HepG2 (cell line): ENCODE results near the gene IL3RA. TPM values are rescaled to one million over a fixed set of nuclear protein-coding genes. Genes with fewer than 3 reads are reported as not detected.
A peak's percentile ranks its signal among the peaks of the same experiment; 100 is the strongest.

Source experiments
- BCL3 ChIP-seq: sonication (generic); formaldehyde crosslinking; IDR thresholded peaks from 2 replicates; pipeline ENCODE4 v1.5.1; 2020; ENCODE audit warnings: mild to moderate bottlenecking, missing genetic modification reagents, moderate library complexity
- CBX5 ChIP-seq: sonication (generic); formaldehyde crosslinking; IDR thresholded peaks from 2 replicates; pipeline ENCODE4 v1.4.0; 2020; ENCODE audit warnings: missing genetic modification reagents, borderline replicate concordance
- CTCF ChIP-seq: sonication (generic); formaldehyde crosslinking; IDR thresholded peaks from 2 replicates; pipeline ENCODE4 v1.5.0; 2020; ENCODE audit warnings: mild to moderate bottlenecking, missing genetic modification reagents, moderate library complexity
- DR1 ChIP-seq: sonication (generic); formaldehyde crosslinking; IDR thresholded peaks from 2 replicates; pipeline ENCODE4 v1.8.0; 2021; ENCODE audit warnings: mild to moderate bottlenecking, missing genetic modification reagents, inconsistent platforms
- FOSL2 ChIP-seq: sonication (generic); formaldehyde crosslinking; IDR thresholded peaks from 2 replicates; pipeline ENCODE4 v1.4.0; 2020; ENCODE audit warnings: missing genetic modification reagents
- HNRNPLL ChIP-seq: fragments of 200-400 bp; formaldehyde crosslinking; IDR thresholded peaks from 2 replicates; pipeline ENCODE4 v1.6.1; 2017; ENCODE audit warnings: mild to moderate bottlenecking, low read depth, low read length; ENCODE audit not compliant: poor library complexity, severe bottlenecking
- KAT2B ChIP-seq: fragments of 150-350 bp; IDR thresholded peaks from 2 replicates; pipeline ENCODE4 v1.6.1; 2014; ENCODE audit warnings: low read depth, low read length, borderline replicate concordance
- MED13 ChIP-seq: sonication (generic); formaldehyde crosslinking; IDR thresholded peaks from 2 replicates; pipeline ENCODE4 v1.5.0; 2020; ENCODE audit warnings: missing genetic modification reagents
- MYC ChIP-seq: sonication (generic); formaldehyde crosslinking; IDR thresholded peaks from 2 replicates; pipeline ENCODE4 v1.9.0; 2021; ENCODE audit warnings: missing genetic modification reagents, borderline replicate concordance
- MYPOP ChIP-seq: sonication (generic); formaldehyde crosslinking; IDR thresholded peaks from 2 replicates; pipeline ENCODE4 v1.8.1; 2023; ENCODE audit warnings: mild to moderate bottlenecking, moderate library complexity, missing genetic modification reagents
- NCOA1 ChIP-seq: sonication (generic); formaldehyde crosslinking; IDR thresholded peaks from 2 replicates; pipeline ENCODE4 v1.9.0; 2021; ENCODE audit warnings: missing genetic modification reagents
- NR2C2 ChIP-seq: sonication (generic); formaldehyde crosslinking; IDR thresholded peaks from 2 replicates; pipeline ENCODE4 v1.4.0; 2020; ENCODE audit warnings: missing genetic modification reagents, mild to moderate bottlenecking, moderate library complexity, borderline replicate concordance
- POLR2AphosphoS5 ChIP-seq: IDR thresholded peaks from 2 replicates; pipeline ENCODE4 v1.6.1; 2012; ENCODE audit warnings: low read depth, low read length
- SRSF1 ChIP-seq: fragments of 200-400 bp; formaldehyde crosslinking; optimal IDR thresholded peaks from 2 replicates; pipeline ENCODE3; 2017; ENCODE audit warnings: mild to moderate bottlenecking, low read depth, low read length, moderate library complexity
- ZBTB44 ChIP-seq: sonication (generic); formaldehyde crosslinking; IDR thresholded peaks from 2 replicates; pipeline ENCODE4 v1.4.0; 2020; ENCODE audit warnings: missing genetic modification reagents
- ZBTB7A ChIP-seq: sonication (generic); formaldehyde crosslinking; IDR thresholded peaks from 2 replicates; pipeline ENCODE4 v1.8.0; 2022; ENCODE audit warnings: mild to moderate bottlenecking, missing genetic modification reagents
- ZNF567 ChIP-seq: sonication (generic); formaldehyde crosslinking; IDR thresholded peaks from 2 replicates; pipeline ENCODE4 v1.8.1; 2023; ENCODE audit warnings: mild to moderate bottlenecking, missing genetic modification reagents, borderline replicate concordance
- ZNF576 ChIP-seq: sonication (generic); formaldehyde crosslinking; IDR thresholded peaks from 2 replicates; pipeline ENCODE4 v1.4.0; 2020; ENCODE audit warnings: mild to moderate bottlenecking, missing genetic modification reagents
- ZNF772 ChIP-seq: sonication (generic); formaldehyde crosslinking; IDR thresholded peaks from 2 replicates; pipeline ENCODE4 v1.5.0; 2020; ENCODE audit warnings: mild to moderate bottlenecking, missing genetic modification reagents
- ZNF800 ChIP-seq: sonication (generic); formaldehyde crosslinking; IDR thresholded peaks from 2 replicates; pipeline ENCODE4 v1.4.0; 2020; ENCODE audit warnings: missing genetic modification reagents
- ZNF883 ChIP-seq: sonication (generic); formaldehyde crosslinking; IDR thresholded peaks from 2 replicates; pipeline ENCODE4 v1.5.1; 2020; ENCODE audit warnings: mild to moderate bottlenecking, missing genetic modification reagents; ENCODE audit errors: not compliant biosample characterization
- polyA plus RNA-seq, 8 experiments: library from polyadenylated mRNA; depleted of rRNA in 3 of 8; stranded (reverse) in 7 of 8; unstranded in 1 of 8; fragments of >200 nt; fragmentation: Illumina TruSeq in 4 of 8; extraction: Trizol in 4 of 8; gene quantifications; 2 replicates each; pipeline versions ENCODE4 v1.2.1 to v1.2.3, GENCODE V29; 2011 to 2016; ENCODE audit warnings: low read depth in 4 of 8, missing spikeins in 1 of 8, mixed read lengths in 1 of 8; ENCODE audit not compliant: insufficient read depth in 1 of 8
- total RNA-seq, 5 experiments: library from RNA; depleted of rRNA; stranded (reverse); fragments of >200 nt; fragmentation: Illumina TruSeq; extraction: Trizol; gene quantifications; 2 replicates each; pipeline ENCODE4 v1.2.3, GENCODE V29; 2016; ENCODE audit warnings: low read depth in 1 of 5

IL3RA gene
- total and polyA plus RNA-seq, 2 of the 13 experiments (the other 11 are each of a cell fraction or from before 2014, with no cell fraction given), result not detected

GRCh38 chrX:1392376-1393068 is 55.9 kb downstream of the IL3RA start (continued):
- TF ChIP-seq ZNF576, result no peak
- TF ChIP-seq CTCF (CRISPR knock-in tag), result no peak
- no peak for TF ChIP-seq ZNF567 (CRISPR knock-in tag)
- no peak for TF ChIP-seq ZNF800 (CRISPR knock-in tag)
- TF ChIP-seq BCL3 (CRISPR knock-in tag), result no peak
- TF ChIP-seq MED13 (CRISPR knock-in tag), result peak; percentile 21; the same call in 1 of the 2 replicates
- TF ChIP-seq ZNF883 (CRISPR knock-in tag), result no peak
- no peak for TF ChIP-seq SRSF1
- no peak for TF ChIP-seq ZBTB44 (CRISPR knock-in tag)
- peak; percentile 57; the same call in 1 of the 2 replicates for TF ChIP-seq POLR2AphosphoS5
- no peak for TF ChIP-seq MYPOP (CRISPR knock-in tag)
- peak; percentile 98 for TF ChIP-seq NR2C2 (CRISPR knock-in tag)
- no peak for TF ChIP-seq NCOA1 (CRISPR knock-in tag)
- no peak for TF ChIP-seq HNRNPLL
- no peak for TF ChIP-seq CBX5
- peak; percentile 42 for TF ChIP-seq MYC
- no peak for TF ChIP-seq ZNF772 (CRISPR knock-in tag)
- peak; percentile 98 for TF ChIP-seq ZBTB7A
- TF ChIP-seq DR1 (CRISPR knock-in tag), result 0 out of 2 replicates have a peak, but pooled peaks have one; percentile 13
- no peak for TF ChIP-seq FOSL2 (CRISPR knock-in tag)
- TF ChIP-seq KAT2B, result no peak
